GM18498 (cell line): ENCODE measurements around the gene MMD2.
"Not testable (repeated sequence)": the region's sequence is repeated elsewhere in the genome, so short reads cannot be mapped to it uniquely, and the experiment has no call there.

Source experiments
- ATAC-seq: cut with Tn5 transposase; IDR thresholded peaks from one replicate; pipeline ENCODE4 v1.9.1; 2021; ENCODE audit warnings: mild to moderate bottlenecking, moderate library complexity; ENCODE audit not compliant: unreplicated experiment

MMD2 gene

DNA sequence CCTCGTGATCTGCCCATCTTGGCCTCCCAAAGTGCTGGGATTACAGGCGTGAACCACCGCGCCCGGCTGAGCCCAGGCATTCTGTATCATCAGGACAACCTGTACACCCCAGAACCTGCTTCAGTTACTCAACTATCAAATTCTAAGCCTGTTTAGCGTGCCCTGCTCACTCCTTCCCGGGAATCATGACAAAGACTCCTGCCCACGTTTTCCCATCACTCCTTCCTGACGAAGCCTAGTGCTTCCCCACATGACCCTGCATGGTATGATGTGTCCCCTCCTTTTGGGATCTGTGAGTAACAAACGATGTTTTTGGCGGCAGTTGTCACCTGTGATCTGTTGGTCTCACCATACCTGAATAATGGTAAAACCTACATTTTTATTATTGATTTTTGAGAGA is 63.2 kb downstream of the MMD2 start:
- no peak for ATAC-seq

DNA sequence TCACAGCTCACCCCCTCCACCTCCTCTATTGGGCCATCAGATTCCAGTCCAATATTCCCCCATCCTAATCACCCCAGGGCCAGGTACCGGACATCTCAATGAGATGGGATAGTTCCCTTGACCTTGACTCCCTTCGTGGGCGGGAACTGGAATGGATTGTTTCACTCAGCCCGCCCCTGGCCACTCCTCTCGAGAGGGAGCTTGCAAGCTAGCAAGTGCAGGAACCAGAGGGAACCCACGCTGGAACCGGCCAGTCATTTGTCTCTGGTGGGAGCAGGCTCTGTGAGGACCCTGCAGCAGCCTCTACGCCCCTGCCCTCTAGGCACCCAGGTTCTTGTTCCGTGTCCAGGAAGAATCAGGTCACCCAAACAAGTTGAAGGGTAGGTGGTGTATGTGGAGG is 64.5 kb downstream of the MMD2 start:
- ATAC-seq: no peak

DNA sequence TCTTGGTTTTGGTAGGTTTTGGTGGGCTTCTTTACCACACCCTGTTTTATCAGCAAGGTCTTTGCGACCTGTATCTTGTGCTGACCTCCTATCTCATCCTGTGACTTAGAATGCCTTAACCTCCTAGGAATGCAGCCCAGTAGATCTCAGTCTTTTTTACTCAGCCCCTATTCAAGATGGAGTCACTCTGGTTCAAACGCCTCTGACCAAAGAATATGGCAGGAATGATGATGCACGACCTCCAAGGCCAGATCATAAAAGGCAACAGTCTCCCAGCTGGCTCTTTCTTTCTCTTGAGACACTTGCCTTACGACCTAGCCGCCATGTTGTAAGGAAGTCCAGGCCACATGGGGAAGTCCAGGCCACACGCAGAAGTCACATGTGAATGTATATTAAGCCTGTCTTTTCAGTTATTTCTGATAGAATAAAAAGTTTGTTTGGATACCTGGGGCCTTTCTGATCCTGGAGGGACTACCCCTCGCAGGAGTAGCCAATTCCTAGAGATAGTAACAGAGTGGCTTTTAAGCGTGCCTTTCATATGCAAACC is 65.0 kb downstream of the MMD2 start:
- no peak for ATAC-seq

DNA sequence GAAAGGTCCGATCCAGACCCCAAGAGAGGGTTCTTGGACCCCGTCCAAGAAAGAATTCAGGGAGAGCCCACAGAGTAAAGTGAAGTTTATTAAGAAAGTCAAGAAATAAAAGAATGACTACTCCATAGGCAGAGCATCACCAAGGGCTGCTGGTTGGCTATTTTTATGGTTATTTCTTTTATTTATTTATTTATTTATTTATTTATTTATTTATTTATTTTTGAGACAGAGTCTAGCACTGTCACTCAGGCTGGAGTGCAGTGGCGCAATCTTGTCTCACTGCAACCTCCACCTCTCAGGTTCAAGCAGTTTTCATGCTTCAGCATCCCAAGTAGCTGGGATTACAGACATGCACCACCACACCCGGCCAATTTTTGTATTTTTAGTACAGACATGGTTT is 65.8 kb downstream of the MMD2 start:
- ATAC-seq: not testable (repeated sequence)

DNA sequence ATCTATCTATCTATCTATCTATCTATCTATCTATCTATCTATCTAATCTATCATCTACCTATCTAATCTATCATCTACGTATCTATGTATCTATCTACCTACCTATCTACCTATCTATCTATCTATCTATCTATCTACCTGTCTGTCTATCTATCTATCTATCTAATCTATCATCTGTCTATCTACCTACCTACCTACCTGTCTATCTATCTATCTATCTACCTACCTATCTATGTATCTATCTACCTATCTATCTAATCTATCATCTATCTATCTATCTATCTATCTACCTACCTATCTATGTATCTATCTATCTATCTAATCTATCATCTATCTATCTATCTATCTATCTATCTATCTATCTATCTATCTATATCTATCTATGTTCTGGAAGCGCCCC is 67.5 kb downstream of the MMD2 start:
- ATAC-seq: not testable (repeated sequence)

DNA sequence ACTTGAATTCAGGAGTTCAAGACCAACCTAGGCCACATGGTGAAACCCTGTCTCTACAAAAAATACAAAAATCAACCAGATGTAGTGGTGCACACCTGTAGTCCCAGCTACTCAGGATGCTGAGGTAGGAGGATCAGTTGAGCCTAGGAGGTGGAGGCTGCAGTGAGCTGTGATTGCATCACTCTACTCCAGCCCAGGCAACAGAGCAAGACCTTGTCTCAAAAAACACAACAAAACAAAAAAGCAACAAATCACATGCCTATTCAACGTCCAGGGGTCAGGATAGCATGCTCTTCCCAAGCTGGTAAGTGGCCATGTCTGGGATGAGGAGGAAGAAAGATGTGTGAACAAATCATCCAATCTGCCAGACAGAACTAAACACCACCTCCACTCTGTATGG is 69.3 kb downstream of the MMD2 start:
- ATAC-seq: no peak

DNA sequence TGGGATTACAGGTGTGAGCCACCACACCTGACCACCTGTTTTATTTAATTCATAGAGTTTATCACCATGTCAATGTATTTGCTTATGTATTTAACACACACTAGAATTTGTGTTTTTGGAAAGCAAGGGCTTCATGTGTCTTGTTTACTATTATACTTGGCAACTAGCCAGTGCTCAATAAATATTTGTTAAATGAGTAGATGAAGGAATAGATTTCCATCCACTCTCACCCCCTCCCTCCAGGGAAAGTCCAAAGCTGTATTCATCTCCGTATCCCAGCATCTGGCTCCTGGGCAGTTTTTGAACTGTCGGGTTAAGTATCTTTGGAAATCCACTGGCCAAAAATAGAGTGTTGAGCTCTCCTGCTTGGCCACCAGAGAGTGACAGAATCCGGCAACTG is 70.8 kb downstream of the MMD2 start:
- no peak for ATAC-seq

DNA sequence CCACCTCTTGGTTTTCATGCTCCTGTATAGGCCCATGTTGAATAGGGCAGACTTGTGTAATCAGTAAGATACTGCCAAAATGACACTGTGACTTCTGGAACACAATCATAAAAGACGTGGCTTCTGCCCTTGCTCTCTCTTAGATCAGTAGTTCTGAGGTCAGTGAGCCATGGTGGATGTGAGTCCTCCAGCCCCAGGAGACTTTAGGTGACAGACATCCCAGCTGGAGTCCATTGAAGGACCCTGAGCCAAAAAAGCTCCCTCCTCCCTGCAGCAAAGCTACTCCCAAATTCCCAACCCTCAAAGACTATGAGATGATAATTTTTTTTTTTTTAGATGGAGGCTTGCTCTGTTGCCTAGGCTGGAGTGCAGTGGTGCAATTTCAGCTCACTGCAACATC is 72.3 kb downstream of the MMD2 start:
- no peak for ATAC-seq

DNA sequence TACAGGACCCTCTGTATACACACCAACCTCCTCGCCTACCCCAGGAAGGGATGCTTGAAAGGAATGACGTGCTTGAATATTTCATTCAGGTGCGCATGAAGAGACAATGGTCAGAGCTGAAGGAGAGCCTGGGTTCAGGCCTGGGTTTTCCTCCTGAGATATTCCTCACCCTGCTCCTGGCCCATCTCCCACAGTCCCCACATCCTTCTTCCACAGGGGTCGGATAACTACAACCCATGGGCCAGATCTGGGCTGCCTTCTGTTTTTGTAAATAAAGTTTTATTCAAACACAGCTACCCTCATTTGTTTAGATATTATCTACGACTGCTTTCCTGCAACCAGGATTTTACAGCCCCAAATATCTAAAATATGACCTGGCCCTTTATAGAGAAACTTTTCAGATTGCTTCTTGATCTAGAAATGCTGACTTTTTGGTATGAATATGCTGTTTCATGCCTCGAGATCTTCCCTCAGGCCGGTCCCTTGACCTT is 73.6 kb downstream of the MMD2 start:
- no peak for ATAC-seq

DNA sequence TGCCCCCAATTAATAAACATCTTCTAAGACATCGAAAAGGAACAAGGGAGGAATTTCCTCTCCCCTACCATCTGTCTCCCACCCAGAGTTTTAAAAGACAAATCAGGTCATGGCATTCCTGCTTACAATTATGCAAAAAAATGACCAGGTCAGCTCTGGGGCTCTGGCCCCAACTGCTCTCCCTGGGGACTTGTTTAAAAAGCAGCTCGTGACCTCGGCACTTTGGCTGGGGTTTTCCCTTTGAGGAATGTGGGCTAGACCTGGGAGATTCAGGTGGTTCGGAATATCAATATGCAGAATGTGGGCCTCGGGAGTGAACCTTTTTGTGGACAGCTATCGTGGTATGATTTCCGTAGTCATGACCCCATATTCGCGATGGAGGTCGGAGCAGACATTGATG is 74.8 kb downstream of the MMD2 start:
- ATAC-seq: no peak

DNA sequence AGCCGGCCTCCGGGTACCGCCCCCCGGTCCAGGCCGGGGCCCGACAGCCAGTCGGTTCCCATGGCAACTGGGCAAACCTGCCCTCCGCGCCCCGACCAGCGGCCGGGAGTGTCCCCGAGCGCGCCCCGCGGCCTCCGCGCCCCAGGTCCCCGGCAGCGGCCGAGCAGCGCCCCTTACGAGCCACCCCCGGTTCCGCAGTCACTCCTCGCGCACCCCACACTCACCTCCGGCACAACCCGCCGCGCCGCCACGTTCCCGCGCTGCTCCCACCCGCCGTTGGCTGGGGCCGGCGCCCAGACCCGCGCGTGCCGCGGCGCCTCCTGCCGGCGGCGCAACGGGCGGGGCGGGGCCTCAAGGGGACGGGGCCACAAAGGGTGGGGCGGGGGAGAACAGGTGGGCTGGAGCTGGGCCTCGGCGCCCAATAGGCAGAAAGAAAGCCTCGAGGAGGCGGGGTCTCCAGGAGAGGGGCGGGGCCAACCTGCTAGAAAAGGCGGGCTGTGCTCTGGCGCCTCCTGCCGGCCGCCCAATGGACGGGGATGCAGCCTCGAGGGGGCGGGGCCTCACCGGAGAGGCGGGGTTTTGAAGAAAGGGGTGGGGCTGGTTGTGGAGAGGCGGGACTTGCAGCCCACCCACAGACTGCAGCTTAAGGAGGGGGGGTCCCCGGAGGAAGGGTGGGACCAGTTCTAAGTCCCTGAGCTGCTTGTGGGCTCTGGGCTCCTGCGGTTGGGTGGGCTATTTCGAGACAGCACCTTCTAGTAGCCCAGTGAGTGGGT is 75.4 kb downstream of the MMD2 start, which contains the start of gene RADIL:
RADIL (minus strand) TSS at position 345 of the 773 bp plus-strand sequence. CDS start 5,577 bp downstream, outside the sequence.
- peak; percentile 77 for ATAC-seq

DNA sequence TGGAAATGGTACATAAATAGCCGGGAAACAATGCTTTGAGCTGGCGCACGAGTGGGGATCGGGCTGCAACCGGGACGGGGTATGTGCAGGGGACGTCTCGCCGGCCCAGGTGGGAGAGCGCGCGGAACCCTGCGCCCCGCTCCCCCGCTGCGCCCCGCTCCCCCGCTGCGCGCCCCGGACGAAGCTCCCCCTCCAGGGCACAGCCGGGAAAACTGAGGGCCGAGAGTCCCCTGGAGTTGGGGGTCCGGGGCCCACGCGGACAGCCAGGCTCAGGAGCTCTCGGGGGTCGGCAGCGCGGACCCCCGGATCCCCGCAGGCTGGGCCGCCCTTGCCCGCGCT is 76.0 kb downstream of the MMD2 start:
- ATAC-seq: no peak

DNA sequence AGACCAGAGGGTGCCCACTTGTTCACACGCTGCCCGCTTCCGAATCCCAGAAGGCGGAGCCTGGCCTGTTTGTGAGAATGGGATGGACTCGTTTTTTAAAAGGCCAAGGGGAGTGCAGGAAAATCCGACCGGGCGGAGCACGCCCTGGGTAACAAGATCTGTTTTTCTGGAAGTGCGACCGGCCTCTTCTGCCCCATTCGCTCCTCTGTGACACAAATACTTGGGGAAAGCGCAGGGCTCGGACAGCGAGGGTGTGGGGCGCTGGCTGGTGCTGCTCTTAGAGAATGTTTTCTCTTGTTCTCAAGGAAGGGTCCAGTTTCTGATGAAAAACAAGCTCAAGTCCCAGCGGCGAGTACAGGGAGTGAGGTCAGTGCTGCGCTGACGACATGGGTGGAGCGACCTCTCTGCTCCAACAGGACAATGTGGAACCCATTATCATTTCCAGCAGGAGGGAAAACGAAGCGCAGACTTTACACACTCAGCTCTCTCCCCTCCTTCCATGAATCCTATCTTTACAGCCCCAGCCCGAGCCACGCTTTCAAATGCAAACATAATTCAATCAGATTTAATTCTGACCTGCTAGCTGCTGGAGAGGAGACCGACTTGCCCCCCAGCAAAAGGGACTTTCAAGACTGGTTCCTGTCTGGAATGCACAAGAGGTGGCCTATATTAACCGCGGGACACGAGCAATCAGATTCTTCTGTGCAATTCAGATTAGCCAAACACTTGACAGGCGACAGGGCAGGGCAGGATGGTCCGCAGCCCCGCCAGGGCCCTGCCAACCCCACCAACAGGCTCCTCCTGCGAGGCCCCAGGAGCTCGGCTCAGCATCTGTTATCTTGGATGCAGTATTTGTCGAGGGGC is 76.6 kb downstream of the MMD2 start:
- ATAC-seq: no peak

DNA sequence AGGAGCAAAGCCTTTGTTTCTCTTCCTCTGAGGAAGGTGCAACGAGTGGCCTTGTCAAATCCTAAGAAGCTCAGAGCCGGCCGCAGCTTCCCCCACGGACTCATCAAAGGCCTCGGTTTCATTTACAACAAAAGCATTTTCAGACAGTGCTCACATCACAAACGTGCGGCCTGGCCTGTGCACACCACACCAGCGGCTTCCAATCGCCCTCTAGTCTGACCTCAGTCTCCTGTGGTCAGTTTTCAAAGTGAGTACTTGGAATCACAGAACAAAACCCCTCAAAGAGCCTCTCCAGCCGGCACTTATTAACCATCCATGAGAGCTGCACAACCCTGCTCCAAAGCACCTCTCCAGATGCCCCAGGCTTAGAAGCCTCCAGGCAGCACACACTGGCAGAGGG is 78.8 kb downstream of the MMD2 start:
- ATAC-seq: no peak

DNA sequence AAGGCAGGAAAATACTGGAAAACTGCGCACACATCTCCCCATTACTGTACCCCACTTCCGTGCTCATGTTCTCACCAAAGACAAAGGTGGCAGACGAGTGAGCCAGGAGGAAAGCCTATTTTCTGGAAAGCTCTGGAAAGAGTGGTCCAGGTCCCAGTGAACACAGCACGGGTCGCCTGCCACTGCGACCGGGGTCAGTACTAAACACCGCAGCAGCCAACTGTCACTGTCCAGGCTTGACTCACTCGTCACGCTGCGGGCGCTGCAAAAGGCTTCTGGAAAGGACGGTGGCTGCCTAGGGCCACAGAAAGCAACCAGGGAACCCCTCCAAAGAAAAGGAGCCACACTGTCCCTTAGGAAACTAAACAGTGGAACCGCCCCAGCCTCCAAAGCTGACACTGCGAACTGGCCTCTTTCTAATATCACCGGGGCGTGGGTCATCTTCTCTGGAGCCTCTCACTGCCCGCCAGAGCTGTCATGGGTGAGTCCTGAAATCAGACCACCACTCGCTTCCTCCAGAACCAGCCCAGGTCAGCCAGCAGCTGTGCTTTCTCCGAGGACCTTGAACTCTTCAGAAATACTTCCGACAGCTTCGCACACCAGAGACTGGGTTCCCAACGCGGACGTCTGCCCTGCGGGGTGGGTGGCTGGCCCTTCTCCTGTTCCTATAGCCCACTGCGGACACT is 79.4 kb downstream of the MMD2 start:
- no peak for ATAC-seq

DNA sequence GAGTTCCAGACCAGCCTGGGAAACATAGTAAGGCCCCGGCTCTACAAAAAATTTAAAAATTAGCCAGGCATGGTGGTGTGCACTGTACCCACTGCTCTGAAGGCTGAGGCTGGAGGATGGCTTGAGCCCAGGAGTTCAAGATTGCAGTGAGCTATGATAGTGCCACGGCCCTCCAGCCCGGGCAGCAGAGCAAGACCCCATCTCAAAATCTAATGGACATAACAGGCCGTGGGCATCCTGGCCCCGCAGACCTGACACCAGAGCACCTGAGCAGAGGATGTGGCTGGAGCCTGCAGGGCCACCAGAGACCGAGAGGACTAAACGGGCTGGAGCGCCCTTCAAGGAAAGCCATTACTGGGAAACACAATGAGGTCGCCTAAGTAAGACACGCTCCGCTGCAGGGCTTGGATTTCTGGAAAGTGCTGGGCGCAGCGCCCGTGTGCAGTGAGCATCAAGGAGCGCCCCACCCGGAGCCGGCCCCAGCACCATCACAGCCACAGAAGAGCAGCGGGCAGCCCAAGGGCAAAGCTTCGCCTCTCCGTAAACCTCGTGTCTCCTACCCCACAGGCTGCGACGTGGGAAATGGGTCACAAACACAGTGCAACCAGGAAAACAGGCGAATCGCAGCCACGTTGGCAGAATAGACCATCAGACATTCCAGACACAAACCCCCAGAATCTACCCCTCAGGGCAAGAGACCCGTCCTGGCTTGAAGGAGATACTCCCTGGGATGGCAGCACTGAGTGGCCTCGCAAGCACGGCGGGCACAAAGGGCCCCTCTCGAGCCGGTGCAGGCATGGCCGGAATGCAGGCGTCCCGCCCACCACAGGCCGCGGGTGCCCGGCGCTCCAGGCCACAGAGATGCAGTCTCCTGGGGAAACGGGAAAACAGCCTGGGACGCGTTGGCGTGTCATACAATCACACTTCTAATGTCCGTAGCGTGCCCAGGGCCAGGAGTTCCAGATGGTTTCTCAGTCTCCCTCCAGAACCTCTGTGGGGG is 80.4 kb downstream of the MMD2 start:
- ATAC-seq: no peak

DNA sequence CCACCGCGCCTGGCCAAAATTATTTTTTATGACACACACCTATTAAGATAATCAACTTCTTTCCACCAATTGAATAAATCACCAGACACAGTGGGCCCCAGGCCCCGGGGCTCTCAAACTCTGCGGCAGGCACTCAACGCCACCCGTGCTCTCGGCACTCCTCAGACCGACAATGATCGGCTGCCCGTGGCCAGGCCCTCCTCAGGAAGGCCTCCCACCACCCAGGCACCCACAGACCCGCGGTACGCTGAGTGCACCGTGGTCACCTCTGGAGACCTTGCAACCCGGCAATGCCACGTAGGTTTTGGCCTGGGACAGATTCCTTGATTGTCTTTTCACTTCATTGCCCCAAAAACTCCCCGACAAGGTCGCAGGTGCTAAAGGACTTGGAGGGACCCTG is 82.4 kb downstream of the MMD2 start:
- no peak for ATAC-seq

DNA sequence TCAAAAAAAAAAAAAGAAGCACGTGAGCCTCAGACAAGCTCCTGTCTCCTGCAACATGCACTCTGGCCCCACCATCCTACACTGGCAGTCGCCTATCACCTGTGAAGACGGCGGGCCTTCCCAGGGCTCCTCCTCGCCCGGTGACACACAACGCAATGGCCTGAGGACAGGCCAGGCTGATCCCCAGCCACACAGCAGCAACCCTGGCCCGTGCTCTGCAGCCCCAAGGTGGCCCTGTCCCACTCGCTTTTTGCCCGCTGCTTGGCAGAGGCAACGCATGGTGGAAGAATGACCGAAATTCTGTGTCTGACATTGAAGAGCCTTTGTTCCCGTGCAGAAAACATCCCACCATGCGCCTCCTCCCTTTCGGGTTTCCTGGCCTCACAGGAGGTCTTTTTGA is 83.6 kb downstream of the MMD2 start:
- no peak for ATAC-seq

DNA sequence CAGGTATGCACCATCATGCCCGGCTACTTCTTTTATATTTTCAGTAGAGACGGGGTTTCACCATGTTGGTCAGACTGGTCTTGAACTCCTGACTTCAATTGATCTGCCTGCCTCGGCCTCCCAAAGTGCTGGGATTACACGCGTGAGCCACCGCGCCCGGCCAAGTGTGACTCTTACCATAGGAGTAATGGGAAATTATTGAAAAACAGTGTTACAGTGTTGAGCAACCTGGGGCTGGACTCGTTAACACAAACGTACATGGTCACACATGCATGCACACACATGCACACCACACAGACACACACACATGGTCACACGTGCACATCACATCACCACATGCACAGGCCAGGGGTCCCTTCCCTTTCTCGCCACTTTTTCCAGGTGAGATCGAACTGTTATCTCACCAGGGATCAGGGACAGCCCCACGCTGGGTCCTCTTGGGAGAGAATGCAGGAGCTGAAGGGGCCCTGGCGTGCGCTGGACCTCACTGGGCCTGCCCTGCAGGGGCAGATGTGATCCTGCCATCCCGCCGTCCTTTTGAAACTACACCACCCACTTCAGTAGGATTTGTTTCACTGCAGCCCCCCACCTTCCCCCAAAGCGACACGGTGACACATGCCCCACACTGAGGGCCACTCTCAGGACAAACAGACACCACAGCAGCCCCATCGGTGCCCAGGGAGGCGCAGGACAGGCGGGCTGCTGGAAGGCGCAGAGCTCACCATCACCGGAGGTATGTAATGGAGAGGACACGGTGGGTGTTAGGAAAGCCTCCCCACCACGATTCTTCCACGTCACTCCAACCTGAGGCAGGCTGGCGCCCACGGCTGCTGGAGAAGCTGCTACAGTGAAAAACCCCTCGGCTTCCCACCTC is 85.7 kb downstream of the MMD2 start:
- ATAC-seq: no peak
